GM10266 (cell line): Measurements from ENCODE around the gene SLIT1.

Experiments
- DNase-seq: peaks from one replicate; pipeline ENCODE4 v3.0.0; 2012; ENCODE audit errors: extremely low spot score
- CTCF ChIP-seq: IDR thresholded peaks from 2 replicates; pipeline ENCODE4 v1.5.1; 2012; ENCODE audit warnings: mild to moderate bottlenecking, low read depth; ENCODE audit not compliant: control insufficient read depth, insufficient read depth; ENCODE audit errors: missing control alignments

The SLIT1 gene

GRCh38 chr10:96958071-96958470 is 227.7 kb downstream of the SLIT1 start:
- DNase-seq, result no peak
- TF ChIP-seq CTCF, result no peak

GRCh38 chr10:96955794-96956193 is 230.0 kb downstream of the SLIT1 start:
- no peak for TF ChIP-seq CTCF

GRCh38 chr10:96951954-96952353 is 233.8 kb downstream of the SLIT1 start:
- DNase-seq, result no peak
- no peak for TF ChIP-seq CTCF

More at GRCh38 chr10:96955794-96956193, 230.0 kb downstream of the SLIT1 start:
- no peak for DNase-seq

DNA sequence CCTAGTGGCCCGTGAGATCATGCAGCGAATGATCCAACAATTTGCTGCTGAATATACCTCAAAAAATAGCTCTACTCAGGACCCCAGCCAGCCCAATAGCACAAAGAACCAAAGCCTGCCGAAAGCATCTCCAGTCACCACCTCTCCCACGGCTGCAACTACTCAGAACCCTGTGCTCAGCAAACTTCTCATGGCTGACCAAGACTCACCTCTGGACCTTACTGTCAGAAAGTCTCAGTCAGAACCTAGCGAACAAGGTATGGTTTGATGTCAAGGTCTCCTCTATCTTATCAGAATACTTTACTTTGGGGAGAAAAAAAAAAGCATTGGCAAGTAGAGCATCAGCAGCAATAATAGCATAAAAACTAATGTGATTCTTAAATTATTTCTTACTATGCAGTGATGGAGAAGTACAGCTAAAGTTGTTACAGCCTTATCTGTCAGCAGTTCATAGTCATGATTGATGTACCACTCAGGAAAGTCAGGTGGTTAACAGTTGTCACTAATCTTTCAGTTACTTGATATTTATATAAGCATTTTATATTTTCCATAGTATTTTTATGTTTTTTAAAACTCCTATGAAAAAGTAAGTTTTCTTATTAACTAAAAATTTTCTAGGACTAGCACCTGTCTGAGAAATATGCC is 236.6 kb downstream of the SLIT1 start:
- no peak for DNase-seq

More for the DNA sequence above, 236.6 kb downstream of the SLIT1 start:
- TF ChIP-seq CTCF, result no peak
